ENCODE data around the gene WDR44.
A peak's percentile ranks its signal among the peaks of the same experiment; 100 is the strongest.

WDR44 gene

DNA sequence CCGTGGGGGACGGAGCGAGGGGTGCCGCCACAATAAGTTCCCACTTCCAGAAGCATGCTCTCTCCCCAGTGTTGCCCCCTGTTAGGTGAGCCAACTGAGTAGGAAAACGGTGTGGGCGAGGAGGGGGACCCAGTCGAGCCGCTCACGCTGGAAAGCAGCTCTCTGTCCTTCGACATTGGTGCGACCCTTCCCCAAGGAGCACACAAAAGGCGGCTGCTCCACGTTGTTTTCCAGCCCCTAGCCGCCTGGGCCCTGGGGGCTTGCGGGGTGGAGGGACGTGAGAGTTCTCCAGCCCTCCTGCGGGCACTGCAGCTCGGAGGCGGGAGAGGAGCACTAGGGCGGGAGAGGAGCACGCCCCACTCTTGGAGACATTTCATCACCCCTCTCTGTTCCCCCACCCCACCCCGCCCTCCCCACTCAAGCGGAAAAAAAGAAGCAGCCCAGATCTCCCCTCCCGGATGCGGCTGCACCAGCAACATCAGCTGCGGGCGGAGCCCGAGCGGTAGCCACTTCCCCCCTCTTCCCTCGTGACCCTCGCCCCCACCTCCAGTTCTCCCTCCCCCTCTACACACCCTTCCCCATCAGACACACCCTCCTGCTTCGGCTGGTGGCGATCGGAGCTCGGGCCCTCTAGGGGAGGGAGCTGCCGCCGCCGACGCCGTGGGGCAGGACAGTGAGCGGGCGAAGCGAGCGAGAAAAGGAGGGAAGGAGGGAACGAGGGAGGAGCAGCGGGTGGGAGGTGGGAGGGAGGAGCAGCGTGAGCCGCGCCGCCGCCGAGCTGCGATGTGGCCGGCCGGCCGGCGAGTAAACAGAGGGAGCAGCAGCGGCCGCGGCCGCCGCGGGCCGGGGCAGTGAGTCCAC is 149.4 kb downstream of the WDR44 start, which contains the start of gene DOCK11:
Gene DOCK11, plus strand, starts transcription at position 755 of the 861 bp plus-strand sequence. CDS start 157 bp downstream, outside the sequence.
- no peaks in the 10 kb centered on the region for H4K20me1 ChIP-seq (ENCODE audit: insufficient read depth, low read length)
- H3K27me3 ChIP-seq (ENCODE audit: low read depth, low read length) = no peaks in the 10 kb centered on the region
- TF ChIP-seq, protein P1, sequence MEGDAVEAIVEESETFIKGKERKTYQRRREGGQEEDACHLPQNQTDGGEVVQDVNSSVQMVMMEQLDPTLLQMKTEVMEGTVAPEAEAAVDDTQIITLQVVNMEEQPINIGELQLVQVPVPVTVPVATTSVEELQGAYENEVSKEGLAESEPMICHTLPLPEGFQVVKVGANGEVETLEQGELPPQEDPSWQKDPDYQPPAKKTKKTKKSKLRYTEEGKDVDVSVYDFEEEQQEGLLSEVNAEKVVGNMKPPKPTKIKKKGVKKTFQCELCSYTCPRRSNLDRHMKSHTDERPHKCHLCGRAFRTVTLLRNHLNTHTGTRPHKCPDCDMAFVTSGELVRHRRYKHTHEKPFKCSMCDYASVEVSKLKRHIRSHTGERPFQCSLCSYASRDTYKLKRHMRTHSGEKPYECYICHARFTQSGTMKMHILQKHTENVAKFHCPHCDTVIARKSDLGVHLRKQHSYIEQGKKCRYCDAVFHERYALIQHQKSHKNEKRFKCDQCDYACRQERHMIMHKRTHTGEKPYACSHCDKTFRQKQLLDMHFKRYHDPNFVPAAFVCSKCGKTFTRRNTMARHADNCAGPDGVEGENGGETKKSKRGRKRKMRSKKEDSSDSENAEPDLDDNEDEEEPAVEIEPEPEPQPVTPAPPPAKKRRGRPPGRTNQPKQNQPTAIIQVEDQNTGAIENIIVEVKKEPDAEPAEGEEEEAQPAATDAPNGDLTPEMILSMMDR (IDR thresholded peaks at IDR 0.05; ENCODE audit: low read depth, low read length) = no peak
- no peak for TF ChIP-seq EZH2phosphoT487 (IDR thresholded peaks at IDR 0.05; ENCODE audit: low read depth)
- H3K4me2 ChIP-seq (ENCODE audit: low read length) = peak within 1 kb of the TSS; percentile 97
- peak within 1 kb of the TSS; percentile 90 for H2AFZ ChIP-seq (ENCODE audit: low read depth, low read length)
- H3K9ac ChIP-seq (ENCODE audit: low read length) = peak within 1 kb of the TSS; percentile 96
- peaks cover 14% of the 10 kb centered on the region for H3K4me1 ChIP-seq (ENCODE audit: low read length)
- H3K36me3 ChIP-seq (replicated peaks; ENCODE audit: low read depth, low read length) = no peaks in the 10 kb centered on the region
- H3K79me2 ChIP-seq (ENCODE audit: low read length) = peaks cover 18% of the 10 kb centered on the region
- peak within 1 kb of the TSS; percentile 54 for H3K27ac ChIP-seq (ENCODE audit: low read length)
- peak within 1 kb of the TSS; percentile 99 for H3K4me3 ChIP-seq (ENCODE audit: low read length)
- no peaks in the 10 kb centered on the region for H3K9me3 ChIP-seq (ENCODE audit: insufficient read depth, low read length)

DNA sequence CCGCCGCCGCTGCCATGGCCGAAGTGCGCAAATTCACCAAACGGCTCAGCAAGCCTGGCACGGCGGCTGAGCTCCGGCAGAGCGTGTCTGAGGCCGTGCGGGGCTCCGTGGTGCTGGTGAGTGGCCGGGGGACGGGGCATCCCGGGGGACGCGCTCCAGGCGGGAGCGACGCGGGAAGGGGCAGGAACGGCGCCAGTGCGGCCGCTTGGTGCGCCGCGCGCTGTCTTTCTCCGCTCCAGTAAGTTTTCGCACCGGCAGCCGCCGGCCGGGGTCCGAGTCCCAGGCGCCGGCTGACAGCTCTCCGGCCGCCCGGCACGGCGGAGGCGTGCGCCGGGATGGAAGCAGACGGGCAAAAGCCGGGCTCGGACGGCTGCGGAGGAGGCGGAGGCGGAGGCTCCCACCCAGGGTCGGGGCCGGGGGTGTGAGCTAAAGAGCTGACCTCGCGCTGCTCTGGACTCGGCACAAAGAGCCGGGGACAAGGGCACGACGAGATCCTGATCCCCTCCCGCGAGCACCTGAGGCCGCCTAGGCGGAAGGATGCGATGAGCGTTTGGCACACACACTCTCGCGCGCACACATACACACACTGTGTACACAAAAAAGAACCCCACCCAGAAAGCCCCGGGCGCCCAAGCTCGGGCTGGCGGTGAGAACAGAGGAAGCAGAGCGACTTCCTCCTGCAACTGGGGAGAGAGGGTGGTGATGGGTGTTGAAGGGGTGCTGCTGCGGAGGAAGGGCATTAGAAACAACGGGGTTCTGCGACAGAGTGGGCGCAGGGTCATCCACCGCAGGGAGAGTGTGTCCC is 150.3 kb downstream of the WDR44 start:
- H2AFZ ChIP-seq (ENCODE audit: low read depth, low read length) = peak overlapping the region; percentile 90; the same call in 1 of the 2 replicates

DNA sequence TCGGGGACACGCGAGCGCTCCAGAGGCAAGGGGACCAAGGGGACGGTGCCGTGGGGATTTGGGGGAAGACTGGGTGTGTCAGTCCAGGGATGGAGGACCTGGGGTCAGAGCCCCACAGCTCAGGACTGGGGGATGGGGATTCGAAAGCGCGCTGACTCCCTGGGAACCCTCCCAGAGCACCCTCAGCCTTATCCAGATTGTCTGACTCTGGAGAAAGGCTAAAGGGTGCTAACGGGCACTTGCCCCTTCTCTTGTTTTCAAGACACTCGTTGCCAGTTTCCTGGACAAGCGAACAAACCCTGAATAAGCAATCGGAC is 150.8 kb downstream of the WDR44 start:
- H3K4me3 ChIP-seq (ENCODE audit: low read length) = peak overlapping the region; percentile 99
- peak overlapping the region; percentile 87 for H3K4me2 ChIP-seq (ENCODE audit: low read length)
- peaks cover 14% of the 10 kb centered on the region for H3K4me1 ChIP-seq (ENCODE audit: low read length)
- H3K9me3 ChIP-seq (ENCODE audit: insufficient read depth, low read length) = no peaks in the 10 kb centered on the region
- H2AFZ ChIP-seq (ENCODE audit: low read depth, low read length) = peak overlapping the region; percentile 90; the same call in 1 of the 2 replicates
- no peaks in the 10 kb centered on the region for H4K20me1 ChIP-seq (ENCODE audit: insufficient read depth, low read length)
- H3K9ac ChIP-seq (ENCODE audit: low read length) = peak overlapping the region; percentile 84
- H3K79me2 ChIP-seq (ENCODE audit: low read length) = peaks cover 18% of the 10 kb centered on the region
- H3K27ac ChIP-seq (ENCODE audit: low read length) = peak overlapping the region; percentile 18; the same call in 1 of the 2 replicates
- TF ChIP-seq, protein P1 (IDR thresholded peaks at IDR 0.05; ENCODE audit: low read depth, low read length) = no peak
- TF ChIP-seq EZH2phosphoT487 (IDR thresholded peaks at IDR 0.05; ENCODE audit: low read depth) = no peak
- H3K27me3 ChIP-seq (ENCODE audit: low read depth, low read length) = no peaks in the 10 kb centered on the region
- H3K36me3 ChIP-seq (replicated peaks; ENCODE audit: low read depth, low read length) = no peaks in the 10 kb centered on the region

More for the DNA sequence above, 150.3 kb downstream of the WDR44 start:
- peaks cover 14% of the 10 kb centered on the region for H3K4me1 ChIP-seq (ENCODE audit: low read length)
- H3K9ac ChIP-seq (ENCODE audit: low read length) = peak overlapping the region; percentile 84
- H3K4me3 ChIP-seq (ENCODE audit: low read length) = peak overlapping the region; percentile 99
- H3K79me2 ChIP-seq (ENCODE audit: low read length) = peaks cover 18% of the 10 kb centered on the region
- H3K27me3 ChIP-seq (ENCODE audit: low read depth, low read length) = no peaks in the 10 kb centered on the region
- TF ChIP-seq EZH2phosphoT487 (IDR thresholded peaks at IDR 0.05; ENCODE audit: low read depth) = no peak
- TF ChIP-seq, protein P1 (IDR thresholded peaks at IDR 0.05; ENCODE audit: low read depth, low read length) = no peak
- no peaks in the 10 kb centered on the region for H3K36me3 ChIP-seq (replicated peaks; ENCODE audit: low read depth, low read length)
- H3K27ac ChIP-seq (ENCODE audit: low read length) = peak overlapping the region; percentile 34
- no peaks in the 10 kb centered on the region for H3K9me3 ChIP-seq (ENCODE audit: insufficient read depth, low read length)
- peak overlapping the region; percentile 87 for H3K4me2 ChIP-seq (ENCODE audit: low read length)
- no peaks in the 10 kb centered on the region for H4K20me1 ChIP-seq (ENCODE audit: insufficient read depth, low read length)
